ENCODE results near the gene TBC1D8.

Gene TBC1D8

DNA sequence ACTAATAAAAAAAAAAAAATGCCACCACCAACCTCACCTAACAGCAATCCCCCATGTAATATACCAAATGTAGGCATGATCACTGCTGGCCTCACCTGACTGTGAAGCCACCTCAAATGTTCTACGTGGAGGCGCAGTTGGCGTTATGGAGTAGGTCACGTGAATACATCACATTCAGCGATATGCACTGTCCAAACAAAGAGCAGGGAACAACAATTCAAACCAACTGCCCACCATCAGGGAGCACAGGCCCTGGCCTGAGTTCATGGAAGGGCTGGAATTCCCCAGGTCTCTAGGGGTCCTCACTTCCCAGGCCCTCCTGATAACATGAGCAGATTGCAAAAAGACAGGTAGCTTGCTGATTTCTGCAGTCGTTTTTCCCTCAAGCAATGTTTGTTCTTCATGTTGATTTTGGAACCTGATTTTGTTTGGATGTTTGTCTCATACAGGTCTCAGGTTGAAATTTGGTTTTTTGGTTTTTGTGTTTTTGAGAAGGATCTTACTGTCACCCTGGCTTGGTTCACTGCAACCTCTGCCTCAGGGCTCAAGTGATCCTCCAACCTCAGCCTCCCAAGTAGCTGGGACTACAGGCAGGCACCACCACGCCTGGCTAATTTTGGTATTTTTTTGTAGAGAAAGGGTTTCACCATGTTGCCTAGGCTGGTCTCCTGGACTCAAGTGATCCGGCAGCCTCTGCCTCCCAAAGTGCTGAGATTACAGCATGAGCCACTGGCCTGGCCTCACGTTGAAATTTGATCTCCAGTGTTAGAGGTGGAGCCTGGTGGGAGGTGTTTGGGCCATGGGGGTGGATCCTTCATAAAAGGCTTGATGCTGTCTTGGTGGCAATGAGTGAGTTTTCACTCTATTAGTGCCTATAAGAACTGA is 15.5 kb downstream of the TBC1D8 start:
- no peak for DNase-seq (ENCODE audit: low read depth)

DNA sequence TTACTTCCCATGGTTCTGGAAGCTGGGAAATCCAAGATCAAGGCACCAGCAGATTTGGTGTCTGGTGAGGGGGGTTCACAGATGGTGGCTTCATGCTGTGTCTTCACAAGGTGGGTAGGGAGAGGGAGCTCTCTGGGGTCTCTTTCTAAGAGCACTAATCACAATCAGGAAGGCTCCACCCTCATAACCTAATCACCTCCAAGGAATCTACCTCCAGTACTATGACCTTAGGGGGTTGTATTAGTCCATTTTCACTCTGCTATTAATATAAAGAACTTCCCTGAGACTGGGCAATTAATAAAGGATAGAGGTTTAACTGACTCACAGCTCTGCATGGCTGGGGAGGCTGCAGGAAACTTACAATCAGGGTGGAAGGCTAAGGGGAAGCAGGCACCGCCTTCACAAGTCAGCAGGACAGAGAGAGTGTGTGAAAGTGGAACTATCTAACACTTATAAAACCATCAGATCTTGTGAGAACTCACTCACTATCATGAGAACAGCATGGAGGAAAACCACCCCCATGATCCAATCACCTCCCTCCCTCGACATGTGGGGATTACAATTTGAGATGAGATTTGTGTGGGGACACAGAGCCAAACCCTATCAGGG is 17.6 kb downstream of the TBC1D8 start:
- DNase-seq (ENCODE audit: low read depth) = no peak

DNA sequence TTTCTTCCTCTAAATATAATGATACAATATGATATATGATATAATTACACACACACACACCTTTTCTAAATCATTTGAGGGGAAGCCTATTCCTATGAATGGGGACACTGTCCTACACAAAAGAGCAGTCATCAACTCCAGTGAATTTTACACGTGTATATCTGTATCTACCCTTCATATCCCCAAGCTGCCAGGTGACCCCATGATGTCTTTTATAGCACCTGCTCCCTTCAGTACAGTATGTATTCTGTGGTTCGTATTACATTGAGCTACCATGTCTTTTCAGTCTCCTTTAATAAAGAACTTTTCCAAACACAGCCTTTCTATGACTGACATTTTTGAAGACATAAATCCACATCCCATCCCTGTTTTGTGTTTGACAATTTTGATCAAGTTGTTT is 19.0 kb downstream of the TBC1D8 start:
- no peak for DNase-seq (ENCODE audit: low read depth)

DNA sequence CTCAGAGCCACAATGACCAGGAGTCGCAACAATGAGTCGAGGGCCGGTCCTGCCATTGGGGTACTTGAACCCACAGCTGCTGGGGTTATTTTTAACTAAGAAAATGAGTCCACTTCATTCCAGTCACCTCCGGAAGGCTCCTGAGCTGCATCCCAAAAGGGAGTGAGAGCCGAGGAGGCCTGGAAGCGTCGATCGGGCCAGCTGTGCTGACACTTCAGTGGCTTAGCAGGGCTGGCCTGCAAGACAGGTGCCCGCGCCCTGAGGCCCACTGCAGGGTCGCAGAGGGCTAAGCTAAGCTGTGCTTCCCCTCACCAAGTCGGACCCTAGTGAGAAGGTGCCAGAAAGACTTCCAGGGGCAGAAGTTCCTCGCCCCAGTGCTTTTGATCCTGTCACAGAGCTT is 21.1 kb downstream of the TBC1D8 start:
- no peak for DNase-seq (ENCODE audit: low read depth)

DNA sequence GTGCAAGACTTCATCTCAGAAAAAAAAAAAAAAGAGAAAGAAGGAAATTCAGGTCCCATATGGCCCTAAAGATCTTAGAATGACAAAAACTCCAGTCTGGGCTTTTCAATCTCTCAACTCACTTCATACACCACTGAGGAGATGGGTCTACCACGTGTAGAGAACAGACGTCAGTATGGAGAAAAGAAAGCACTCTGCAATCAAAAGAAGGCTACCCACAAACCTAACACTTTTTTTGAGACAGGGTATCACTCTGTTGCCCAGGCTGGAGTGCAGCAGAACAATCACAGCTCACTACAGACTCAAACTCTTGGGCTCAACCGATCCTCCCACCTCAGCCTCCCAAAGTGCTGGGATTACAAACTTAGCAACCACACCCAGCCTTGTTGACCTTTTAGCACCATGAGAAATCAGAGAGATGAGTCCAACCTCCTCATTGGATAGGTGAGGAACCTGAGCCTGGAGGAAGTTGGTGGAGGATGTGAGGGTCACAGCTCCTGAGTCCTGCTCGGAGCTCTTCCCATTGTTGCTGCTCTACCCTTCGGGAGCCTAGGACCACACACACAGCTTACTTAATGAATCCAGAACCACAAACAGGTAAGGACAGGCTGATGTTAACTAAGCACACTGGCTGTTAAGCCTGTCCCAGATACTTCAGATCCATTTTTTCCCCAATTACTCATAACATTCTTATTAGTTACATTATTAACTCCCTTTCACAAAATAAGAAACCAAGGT is 23.7 kb downstream of the TBC1D8 start:
- DNase-seq (ENCODE audit: low read depth) = no peak

DNA sequence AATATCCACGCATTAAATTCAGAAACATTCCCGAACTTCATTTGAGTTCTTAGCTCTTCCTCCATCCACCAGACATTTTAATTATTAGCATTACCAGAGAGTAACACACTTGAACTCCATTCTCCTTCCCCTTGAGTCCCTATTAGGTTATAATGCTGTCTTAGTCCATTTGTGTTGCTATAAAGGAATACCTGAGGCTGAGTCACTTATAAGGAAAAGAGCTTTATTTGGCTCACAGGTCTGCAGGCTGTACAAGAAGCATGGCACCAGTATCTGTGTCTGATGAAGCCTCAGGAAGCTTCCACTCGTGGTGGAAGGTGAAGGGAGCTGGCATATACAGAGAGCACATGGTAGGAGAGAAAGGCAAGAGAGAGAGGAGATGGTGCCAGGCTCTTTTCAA is 25.4 kb downstream of the TBC1D8 start:
- DNase-seq (ENCODE audit: low read depth) = no peak

- DNase-seq (ENCODE audit: low read depth) = peak; percentile 78
Observed at GRCh38 chr2:101125374-101125773, 25.8 kb downstream of the TBC1D8 start.

DNA sequence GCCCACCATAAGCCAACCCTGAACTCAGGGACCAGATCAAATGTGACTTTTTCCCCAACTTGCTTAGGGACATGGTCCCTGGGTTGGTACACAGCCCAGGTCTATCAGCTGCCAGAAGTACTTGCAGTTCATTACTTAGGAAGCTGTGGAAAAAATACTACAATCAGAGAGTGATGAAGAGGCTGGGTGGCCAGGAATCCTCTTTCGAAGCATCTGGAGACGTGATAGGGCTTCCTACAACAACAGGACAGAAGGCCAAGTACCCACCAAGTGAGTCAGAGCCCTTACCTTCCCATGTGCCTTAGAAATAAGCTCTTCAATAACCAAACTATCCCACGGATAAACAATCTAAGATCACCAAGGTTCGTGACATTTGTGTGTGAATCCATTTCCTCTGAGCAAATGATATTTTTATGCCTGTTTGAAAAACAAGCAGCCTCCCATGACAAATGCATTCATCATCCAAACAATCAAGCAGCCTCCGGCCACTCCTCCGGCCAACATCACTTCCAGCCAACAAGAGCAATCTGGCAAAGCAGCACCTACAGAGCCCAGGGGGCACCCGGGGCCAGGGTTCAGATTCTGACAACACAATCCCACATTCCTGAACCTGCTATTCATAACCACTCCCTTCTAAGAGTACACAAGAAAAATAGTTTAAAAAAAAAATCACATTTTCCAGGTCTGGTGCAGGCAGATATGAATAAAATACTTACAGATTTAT is 26.4 kb downstream of the TBC1D8 start:
- DNase-seq (ENCODE audit: low read depth) = peak; percentile 100

DNA sequence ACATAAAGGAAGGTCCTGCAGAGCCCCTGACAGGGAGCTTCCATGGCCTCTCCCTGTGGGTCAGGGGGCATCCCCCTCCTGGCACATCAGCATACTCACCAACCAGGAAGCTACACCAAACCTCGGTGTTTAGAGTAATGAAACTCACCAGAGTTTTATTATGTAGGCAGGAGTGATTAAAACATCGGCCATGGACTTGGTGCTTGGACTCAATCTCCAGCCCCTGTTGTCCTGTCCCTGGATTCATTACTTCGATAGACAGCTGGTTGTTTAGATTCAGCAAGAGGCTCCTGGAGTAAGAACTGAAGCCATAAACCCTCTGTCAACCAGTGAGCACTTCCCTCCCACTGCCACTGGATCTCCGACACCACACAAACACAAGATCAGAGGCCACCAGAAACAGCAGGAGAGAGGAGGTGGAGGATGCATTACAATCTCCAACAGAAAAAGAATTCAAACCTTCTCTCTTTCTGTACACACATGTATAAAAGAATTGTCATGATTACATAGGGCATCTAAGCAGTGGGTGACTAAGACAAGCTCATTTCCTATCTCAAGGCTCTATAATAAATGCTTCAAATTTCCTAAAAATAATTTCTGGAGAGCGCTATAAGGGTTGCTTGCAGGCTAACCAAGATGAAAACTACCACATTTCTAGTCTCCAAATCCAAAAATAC is 27.2 kb downstream of the TBC1D8 start:
- DNase-seq (ENCODE audit: low read depth) = peak; percentile 63

DNA sequence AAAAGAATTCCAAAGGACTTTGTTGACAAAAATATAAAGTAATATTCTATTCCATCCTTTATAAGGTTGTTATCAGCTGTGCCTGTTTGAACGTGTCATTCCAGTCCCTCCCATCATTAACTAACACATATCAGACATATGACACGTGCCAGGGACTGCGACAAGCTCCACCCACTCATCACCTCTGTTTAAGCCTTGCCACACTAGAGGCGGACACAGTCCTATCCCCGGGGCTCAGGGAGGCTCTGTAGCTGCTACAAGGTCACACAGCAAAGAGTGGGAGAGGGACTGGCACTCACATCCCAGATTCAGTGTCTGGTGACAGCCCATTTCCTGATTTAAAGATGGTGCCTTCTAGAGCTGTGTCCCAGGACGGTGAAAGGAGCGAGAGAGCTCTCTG is 30.0 kb downstream of the TBC1D8 start:
- DNase-seq (ENCODE audit: low read depth) = no peak

GRCh38 chr2:101120124-101120996 is 30.8 kb downstream of the TBC1D8 start:
- DNase-seq (ENCODE audit: low read depth) = peak; percentile 58

DNA sequence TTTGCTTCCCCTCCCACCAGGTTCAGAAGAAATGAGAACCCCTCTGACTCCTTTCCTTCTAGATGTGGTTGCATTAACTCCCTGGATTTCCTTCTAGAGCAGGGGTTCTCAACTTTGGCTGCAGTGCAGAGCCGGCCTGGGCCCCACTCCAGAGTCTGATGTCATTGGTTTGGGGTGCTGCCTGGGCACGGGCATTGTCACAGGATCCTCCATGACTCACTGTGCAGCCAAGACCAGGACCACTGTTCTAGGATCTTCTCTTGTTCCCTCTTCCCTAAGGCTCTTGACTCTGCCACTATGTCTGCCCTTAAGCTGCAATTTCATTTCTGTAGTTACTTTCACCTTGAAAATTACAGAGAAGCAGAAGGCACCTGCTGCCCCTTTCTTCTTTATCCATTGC is 31.8 kb downstream of the TBC1D8 start:
- DNase-seq (ENCODE audit: low read depth) = no peak

DNA sequence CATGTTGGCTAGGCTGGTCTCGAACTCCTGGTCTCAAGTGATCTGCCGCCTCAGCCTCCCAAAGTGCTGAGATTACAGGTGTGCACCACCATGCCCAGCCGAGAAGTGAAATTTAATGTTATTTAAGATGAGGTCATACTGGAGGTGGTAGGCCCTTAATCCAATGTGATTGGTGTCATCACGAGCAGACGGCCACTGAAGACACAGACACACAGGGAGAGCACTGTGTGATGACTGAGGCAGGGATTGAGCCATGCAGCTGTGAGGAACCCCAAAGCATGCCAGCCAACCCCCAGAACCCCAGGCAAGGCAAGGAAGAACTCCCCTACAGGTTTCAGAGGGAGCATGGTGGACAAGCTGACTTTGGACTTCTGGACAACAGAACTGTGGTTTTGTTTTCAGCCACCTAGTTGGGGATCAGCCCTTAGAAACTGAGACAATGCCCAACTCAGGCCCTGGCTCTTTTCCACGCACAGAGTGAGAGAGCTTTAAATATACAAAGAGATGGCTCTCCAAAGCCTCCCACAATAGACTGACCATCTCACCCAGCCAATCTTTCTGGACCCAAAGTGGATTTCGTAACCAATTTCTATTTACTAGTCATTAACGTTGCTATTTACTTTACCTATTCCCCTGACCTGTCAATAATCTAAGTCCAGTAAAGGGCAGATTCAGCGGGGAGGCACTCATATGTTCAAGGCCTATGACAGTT is 34.2 kb downstream of the TBC1D8 start:
- DNase-seq (ENCODE audit: low read depth) = no peak

DNA sequence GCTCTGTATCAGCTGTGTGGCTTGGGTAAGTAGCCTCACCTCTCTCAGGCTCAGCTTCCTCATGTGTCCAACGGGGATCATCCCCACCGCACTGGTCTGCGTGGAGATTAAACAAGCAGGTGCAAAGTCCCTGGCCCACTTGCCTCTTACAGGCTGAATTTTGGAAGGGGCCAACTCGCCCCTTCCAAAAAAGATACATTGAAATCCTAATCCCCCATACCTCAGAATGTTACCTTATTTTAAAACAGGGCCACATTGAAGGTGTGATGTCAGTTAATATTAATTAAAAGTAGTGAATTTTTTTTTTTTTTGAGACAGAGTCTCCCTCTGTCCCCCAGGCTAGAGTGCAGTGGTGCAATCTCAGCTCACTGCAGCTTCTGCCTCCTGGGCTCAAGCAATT is 34.8 kb downstream of the TBC1D8 start:
- no peak for DNase-seq (ENCODE audit: low read depth)

DNA sequence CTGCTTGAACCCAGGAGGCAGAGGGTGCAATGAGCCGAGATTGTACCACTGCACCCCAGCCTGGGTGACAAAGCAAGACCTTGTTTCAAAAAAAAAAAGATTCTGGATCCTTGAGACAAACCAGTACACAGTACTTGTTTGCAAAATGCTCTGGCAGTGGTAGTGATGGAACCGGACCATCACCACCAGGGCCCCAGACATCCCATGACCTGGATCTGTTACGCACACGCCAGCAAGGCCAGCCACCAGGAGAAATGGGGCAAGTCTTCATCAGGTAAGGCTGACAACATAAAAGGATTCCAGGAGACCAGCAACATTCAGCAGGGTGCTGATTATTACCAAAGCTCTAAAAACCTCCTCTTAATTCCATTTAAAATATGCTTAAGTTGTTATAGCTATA is 35.5 kb downstream of the TBC1D8 start:
- no peak for DNase-seq (ENCODE audit: low read depth)

GRCh38 chr2:101114815-101115214 is 36.4 kb downstream of the TBC1D8 start:
- no peak for DNase-seq (ENCODE audit: low read depth)

- DNase-seq (ENCODE audit: low read depth) = no peak
Observed at GRCh38 chr2:101114268-101114783, 36.9 kb downstream of the TBC1D8 start.

- peak; percentile 36 for DNase-seq (ENCODE audit: low read depth)
Observed at GRCh38 chr2:101113441-101114267, 37.5 kb downstream of the TBC1D8 start.

- no peak for DNase-seq (ENCODE audit: low read depth)
Observed at GRCh38 chr2:101112772-101113157, 38.4 kb downstream of the TBC1D8 start.

All from HS-5 (cell line).